GM23338 (cell line): Measurements from ENCODE around the gene CRYGB. TPM values are rescaled to one million over a fixed set of nuclear protein-coding genes. Genes with fewer than 3 reads are reported as not detected.

Experiments used
- ATAC-seq: fragments of 200-7000 bp; cut with Tn5 transposase; 3 replicates; pipeline ENCODE4 v1.9.1; 2020
- DNase-seq: peaks from one replicate; pipeline ENCODE4 v3.0.0-alpha.2; 2015; ENCODE audit warnings: low spot score
- H2AFZ ChIP-seq: fragments of 200-600 bp; sonication (generic); 2 replicates; pipeline ENCODE4 v1.8.0; 2016; ENCODE audit warnings: antibody characterized with exemption, mild to moderate bottlenecking, moderate library complexity
- H3F3A ChIP-seq: fragments of 200-600 bp; sonication (generic); replicated peaks from 2 replicates; pipeline ENCODE4 v1.8.0; 2017; ENCODE audit warnings: antibody characterized with exemption, mixed run types, low read depth
- H3K27ac ChIP-seq: fragments of 200-600 bp; sonication (generic); 2 replicates; pipeline ENCODE4 v1.6.1; 2016; ENCODE audit warnings: low read depth
- H3K27me3 ChIP-seq: fragments of 200-600 bp; sonication (generic); 2 replicates; pipeline ENCODE4 v1.8.0; 2016; ENCODE audit warnings: mild to moderate bottlenecking, mixed run types, moderate library complexity; ENCODE audit not compliant: insufficient read depth
- H3K36me3 ChIP-seq: fragments of 200-600 bp; sonication (generic); 2 replicates; pipeline ENCODE4 v1.8.0; 2016; ENCODE audit warnings: mild to moderate bottlenecking; ENCODE audit not compliant: insufficient read depth
- H3K4me1 ChIP-seq: fragments of 200-600 bp; sonication (generic); 2 replicates; pipeline ENCODE4 v1.8.0; 2016; ENCODE audit warnings: mild to moderate bottlenecking, moderate library complexity; ENCODE audit not compliant: insufficient read depth
- H3K4me2 ChIP-seq: fragments of 200-600 bp; sonication (generic); 2 replicates; pipeline ENCODE4 v1.7.1; 2017; ENCODE audit warnings: mixed run types
- H3K4me3 ChIP-seq: fragments of 200-600 bp; sonication (generic); 2 replicates; pipeline ENCODE4 v1.6.1; 2016; ENCODE audit warnings: mixed run types
- H3K79me2 ChIP-seq: fragments of 200-600 bp; sonication (generic); replicated peaks from 2 replicates; pipeline ENCODE4 v1.8.0; 2017; ENCODE audit warnings: mild to moderate bottlenecking; ENCODE audit not compliant: insufficient read depth
- H3K9me2 ChIP-seq: fragments of 200-600 bp; sonication (generic); 2 replicates; pipeline ENCODE4 v1.8.0; 2017; ENCODE audit not compliant: insufficient read depth
- H4K20me1 ChIP-seq: fragments of 200-600 bp; sonication (generic); replicated peaks from 2 replicates; pipeline ENCODE4 v1.8.0; 2017; ENCODE audit warnings: mild to moderate bottlenecking; ENCODE audit not compliant: insufficient read depth
- H3K27ac Mint-ChIP-seq: 2 replicates; pipeline ENCODE4 v1.8.0; 2020; ENCODE audit warnings: inconsistent platforms, mild to moderate bottlenecking, moderate library complexity, mixed read lengths
- H3K27me3 Mint-ChIP-seq: 3 replicates; pipeline ENCODE4 v1.8.0; 2022; ENCODE audit warnings: low read depth, mild to moderate bottlenecking, moderate library complexity, mixed read lengths, inconsistent platforms; ENCODE audit not compliant: insufficient read depth, poor library complexity
- H3K36me3 Mint-ChIP-seq: 3 replicates; pipeline ENCODE4 v1.8.0; 2021; ENCODE audit warnings: low read depth, mild to moderate bottlenecking, inconsistent platforms, moderate library complexity, mixed read lengths
- H3K4me1 Mint-ChIP-seq: 3 replicates; pipeline ENCODE4 v1.8.0; 2020; ENCODE audit warnings: mild to moderate bottlenecking, inconsistent platforms, mixed read lengths
- H3K4me3 Mint-ChIP-seq: 3 replicates; pipeline ENCODE4 v1.8.0; 2021; ENCODE audit warnings: moderate library complexity, mild to moderate bottlenecking, inconsistent platforms, mixed read lengths
- H3K9me3 Mint-ChIP-seq: 3 replicates; pipeline ENCODE4 v1.8.0; 2020; ENCODE audit warnings: moderate library complexity, mild to moderate bottlenecking, inconsistent platforms, mixed read lengths
- CREB1 ChIP-seq: fragments of 250-450 bp; sonication (Bioruptor Pico); IDR thresholded peaks from 2 replicates; pipeline ENCODE4 v1.5.0; 2020; ENCODE audit warnings: low read depth, mild to moderate bottlenecking, moderate library complexity
- ETS1 ChIP-seq: IDR thresholded peaks from 2 replicates; pipeline ENCODE4 v1.6.1; 2016; ENCODE audit warnings: antibody characterized with exemption
- EZH2 ChIP-seq: fragments of 200-600 bp; sonication (generic); IDR thresholded peaks from one replicate; pipeline ENCODE4 v1.8.0; 2017; ENCODE audit warnings: antibody characterized with exemption, mild to moderate bottlenecking, low read depth; ENCODE audit not compliant: unreplicated experiment
- NANOG ChIP-seq: IDR thresholded peaks from 2 replicates; pipeline ENCODE4 v1.6.1; 2016; ENCODE audit warnings: antibody characterized with exemption, borderline replicate concordance
- POLR2AphosphoS5 ChIP-seq: IDR thresholded peaks from 2 replicates; pipeline ENCODE4 v1.6.1; 2016; ENCODE audit warnings: antibody characterized with exemption, low read depth
- STAT1 ChIP-seq: IDR thresholded peaks from one replicate; pipeline ENCODE4 v1.6.1; 2016; ENCODE audit warnings: antibody characterized with exemption; ENCODE audit not compliant: unreplicated experiment
- ZNF114 ChIP-seq: fragments of 250-450 bp; sonication (Bioruptor Pico); IDR thresholded peaks from 2 replicates; pipeline ENCODE4 v1.5.0; 2020; ENCODE audit warnings: mild to moderate bottlenecking, moderate library complexity
- ZNF331 ChIP-seq: fragments of 250-450 bp; sonication (Bioruptor Pico); IDR thresholded peaks from 2 replicates; pipeline ENCODE4 v1.5.0; 2020; ENCODE audit warnings: low read depth, mild to moderate bottlenecking, moderate library complexity
- ZNF462 ChIP-seq: fragments of 250-450 bp; sonication (Bioruptor Pico); IDR thresholded peaks from 2 replicates; pipeline ENCODE4 v1.5.0; 2020; ENCODE audit warnings: mild to moderate bottlenecking, moderate library complexity
- polyA plus RNA-seq: library from polyadenylated mRNA; unstranded; fragments of >200 nt; fragmentation: Nextera tagmentation; extraction: Ambion mirVana; gene quantifications from 2 replicates; pipeline ENCODE4 v1.2.1, GENCODE V29; 2016
- total RNA-seq: library from RNA; depleted of rRNA; stranded (reverse); fragments of >200 nt; shearing (Covaris generic); gene quantifications from 2 replicates; pipeline ENCODE4 v1.2.3, GENCODE V29; 2014
- TF ChIP-seq, protein P1 (sequence below), 2 experiments: fragments of 200-600 bp in 1 of 2; sonication (generic) in 1 of 2; conservative IDR thresholded peaks; 2 replicates each; pipeline versions ENCODE4 v1.5.1 to v1.6.1; 2016 to 2017; ENCODE audit warnings: antibody characterized with exemption in 2 of 2, low read depth in 2 of 2, mild to moderate bottlenecking in 2 of 2, moderate library complexity in 1 of 2

Gene CRYGB
- total and polyA plus RNA-seq, 2 experiments from 2014 or later, result 0.92 to 1.9 TPM

DNA sequence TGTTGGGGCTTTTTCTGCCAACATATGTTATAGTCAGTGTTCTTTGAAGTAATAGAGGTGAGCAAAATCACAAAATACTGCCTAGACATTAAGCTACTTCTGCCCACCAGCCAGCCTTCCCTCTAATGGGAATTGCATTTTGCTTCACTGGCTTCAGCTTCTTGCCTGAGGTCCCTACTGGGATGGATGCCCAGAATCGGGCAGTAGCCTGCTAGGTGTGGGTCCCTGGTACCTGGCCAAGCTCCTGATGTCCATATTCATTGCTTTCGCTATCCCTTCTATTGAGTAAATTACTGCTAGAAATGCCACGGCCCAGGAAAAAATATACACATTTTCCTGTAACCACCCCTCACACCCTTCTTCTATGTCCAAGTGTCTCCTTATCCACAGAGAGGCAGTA is 48.6 kb downstream of the CRYGB start (continued):
- TF ChIP-seq ZNF462 (CRISPR knock-in tag), result no peak
- no peak for TF ChIP-seq CREB1 (CRISPR knock-in tag)
- no peak for TF ChIP-seq ETS1
- TF ChIP-seq ZNF331, result no peak
- TF ChIP-seq ZNF114 (CRISPR knock-in tag), result no peak
- TF ChIP-seq, protein P1, sequence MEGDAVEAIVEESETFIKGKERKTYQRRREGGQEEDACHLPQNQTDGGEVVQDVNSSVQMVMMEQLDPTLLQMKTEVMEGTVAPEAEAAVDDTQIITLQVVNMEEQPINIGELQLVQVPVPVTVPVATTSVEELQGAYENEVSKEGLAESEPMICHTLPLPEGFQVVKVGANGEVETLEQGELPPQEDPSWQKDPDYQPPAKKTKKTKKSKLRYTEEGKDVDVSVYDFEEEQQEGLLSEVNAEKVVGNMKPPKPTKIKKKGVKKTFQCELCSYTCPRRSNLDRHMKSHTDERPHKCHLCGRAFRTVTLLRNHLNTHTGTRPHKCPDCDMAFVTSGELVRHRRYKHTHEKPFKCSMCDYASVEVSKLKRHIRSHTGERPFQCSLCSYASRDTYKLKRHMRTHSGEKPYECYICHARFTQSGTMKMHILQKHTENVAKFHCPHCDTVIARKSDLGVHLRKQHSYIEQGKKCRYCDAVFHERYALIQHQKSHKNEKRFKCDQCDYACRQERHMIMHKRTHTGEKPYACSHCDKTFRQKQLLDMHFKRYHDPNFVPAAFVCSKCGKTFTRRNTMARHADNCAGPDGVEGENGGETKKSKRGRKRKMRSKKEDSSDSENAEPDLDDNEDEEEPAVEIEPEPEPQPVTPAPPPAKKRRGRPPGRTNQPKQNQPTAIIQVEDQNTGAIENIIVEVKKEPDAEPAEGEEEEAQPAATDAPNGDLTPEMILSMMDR (conservative IDR thresholded peaks at IDR 0.05; ENCODE audit: low read depth in 2 of 2), result no peak

DNA sequence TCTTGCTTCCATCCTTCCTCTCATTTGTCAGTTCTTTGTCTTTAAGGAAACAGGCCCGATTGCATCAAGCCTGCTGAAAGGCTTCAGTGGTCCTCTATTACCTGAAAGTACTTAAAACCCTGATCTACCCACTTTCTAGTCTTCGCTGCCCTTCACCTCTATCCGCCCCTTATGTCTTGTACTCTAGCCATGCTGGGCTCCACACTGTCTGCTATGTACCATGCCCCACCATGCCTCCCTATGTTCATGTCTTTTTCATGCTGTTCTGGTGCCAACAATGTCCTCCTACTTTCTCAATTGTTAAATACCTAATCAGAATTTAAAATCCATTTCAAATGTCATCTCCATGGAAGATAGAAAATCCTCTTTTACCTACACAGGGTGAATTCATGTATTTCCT is 49.9 kb downstream of the CRYGB start:
- H3K36me3 Mint-ChIP-seq, result no peaks in the 10 kb centered on the region
- Histone ChIP-seq H3K9me2 (no peaks in the 10 kb centered on the region), H3K27ac (no peak overlapping the region), H3F3A (no peaks in the 10 kb centered on the region), H3K27me3 (no peaks in the 10 kb centered on the region), H3K36me3 (no peaks in the 10 kb centered on the region), H2AFZ (peak overlapping the region; percentile 94), H4K20me1 (no peaks in the 10 kb centered on the region), H3K4me2 (no peak overlapping the region), H3K4me1 (peaks cover 10% of the 10 kb centered on the region), H3K4me3 (no peak overlapping the region), H3K79me2 (no peaks in the 10 kb centered on the region)
- H3K4me3 Mint-ChIP-seq, result no peak overlapping the region
- H3K4me1 Mint-ChIP-seq, result peaks cover 6% of the 10 kb centered on the region
- no peaks in the 10 kb centered on the region for H3K9me3 Mint-ChIP-seq
- peaks cover 3% of the 10 kb centered on the region for H3K27me3 Mint-ChIP-seq
- ATAC-seq (no peak), DNase-seq (no peak)
- no peak overlapping the region for H3K27ac Mint-ChIP-seq
- TF ChIP-seq EZH2 (no peak), POLR2AphosphoS5 (no peak), NANOG (no peak), CREB1 (CRISPR knock-in tag) (no peak), ZNF331 (no peak), ZNF114 (CRISPR knock-in tag) (no peak), ETS1 (no peak), STAT1 (no peak)
- TF ChIP-seq, protein P1 (conservative IDR thresholded peaks at IDR 0.05; ENCODE audit: low read depth in 2 of 2), result no peak
